Neural crest cell (in vitro differentiated cells): ENCODE measurements around the gene ZNF521. TPM values are rescaled to one million over a fixed set of nuclear protein-coding genes. Genes with fewer than 3 reads are reported as not detected.

Source experiments
- DNase-seq: peaks from one replicate; pipeline ENCODE4 v3.0.0; 2021; ENCODE audit warnings: low read depth, mixed read lengths, low spot score
- H3K27ac Mint-ChIP-seq: one replicate; pipeline ENCODE4 v1.8.0; 2021; ENCODE audit warnings: mild to moderate bottlenecking, mixed read lengths; ENCODE audit not compliant: unreplicated experiment
- H3K27me3 Mint-ChIP-seq: 2 replicates; pipeline ENCODE4 v1.8.0; 2021; ENCODE audit warnings: low read depth, mild to moderate bottlenecking, mixed read lengths
- H3K36me3 Mint-ChIP-seq: 2 replicates; pipeline ENCODE4 v1.8.0; 2021; ENCODE audit warnings: low read depth, mild to moderate bottlenecking, mixed read lengths
- H3K4me1 Mint-ChIP-seq: 2 replicates; pipeline ENCODE4 v1.8.0; 2021; ENCODE audit warnings: mixed read lengths
- H3K4me3 Mint-ChIP-seq: one replicate; pipeline ENCODE4 v1.8.0; 2021; ENCODE audit warnings: mild to moderate bottlenecking, mixed read lengths
- H3K9me3 Mint-ChIP-seq: 2 replicates; pipeline ENCODE4 v1.8.0; 2021; ENCODE audit warnings: mixed read lengths
- total RNA-seq: library from RNA; stranded (reverse); gene quantifications from 2 replicates; pipeline ENCODE4 v1.2.1, GENCODE V29; 2021
- TF ChIP-seq, protein P1 (sequence below): fragments of 200-600 bp; sonication (generic); conservative IDR thresholded peaks from 2 replicates; pipeline ENCODE4 v1.5.0; 2021; ENCODE audit warnings: antibody characterized with exemption, mild to moderate bottlenecking

Gene ZNF521
- total RNA-seq, 1 donor from 2014 or later: 86.1 TPM

DNA sequence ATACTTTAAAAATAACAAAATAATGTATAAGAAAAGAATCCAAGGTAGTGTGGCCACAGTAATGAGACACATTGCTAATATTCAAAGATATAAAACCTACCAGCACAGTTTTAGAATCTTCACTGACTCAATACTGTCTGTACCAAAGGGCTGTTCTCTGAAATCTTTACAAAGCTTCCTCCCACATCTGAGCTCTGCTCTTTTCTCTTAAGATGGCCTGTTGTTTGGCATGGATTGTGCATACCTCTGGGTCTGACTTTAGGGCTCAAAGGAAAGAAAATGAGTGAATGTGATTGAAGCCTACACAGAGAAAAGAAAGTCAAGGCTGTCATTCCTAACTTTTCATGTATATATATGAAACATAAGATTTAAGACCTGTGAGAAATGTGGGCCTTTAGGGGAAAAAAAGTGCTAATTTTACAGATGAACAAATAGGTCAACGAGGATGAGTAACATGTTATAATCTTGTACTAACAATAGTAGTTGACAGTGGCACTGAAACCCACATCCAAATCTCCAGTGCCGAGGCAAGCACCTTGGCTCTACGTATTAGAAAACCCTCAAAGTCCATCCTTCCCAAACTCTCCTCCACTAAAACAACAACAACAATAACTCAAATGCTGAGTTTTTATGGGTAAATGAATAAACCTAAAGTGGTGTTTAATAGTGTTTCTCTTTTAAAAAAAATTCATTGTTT, 114.2 kb downstream of the ZNF521 start:
- Mint-ChIP-seq H3K36me3 (peaks cover 2% of the 10 kb centered on the region), H3K27me3 (no peaks in the 10 kb centered on the region), H3K9me3 (no peaks in the 10 kb centered on the region), H3K4me1 (peaks cover 22% of the 10 kb centered on the region), H3K27ac (no peak overlapping the region), H3K4me3 (no peak overlapping the region)
- TF ChIP-seq, protein P1, sequence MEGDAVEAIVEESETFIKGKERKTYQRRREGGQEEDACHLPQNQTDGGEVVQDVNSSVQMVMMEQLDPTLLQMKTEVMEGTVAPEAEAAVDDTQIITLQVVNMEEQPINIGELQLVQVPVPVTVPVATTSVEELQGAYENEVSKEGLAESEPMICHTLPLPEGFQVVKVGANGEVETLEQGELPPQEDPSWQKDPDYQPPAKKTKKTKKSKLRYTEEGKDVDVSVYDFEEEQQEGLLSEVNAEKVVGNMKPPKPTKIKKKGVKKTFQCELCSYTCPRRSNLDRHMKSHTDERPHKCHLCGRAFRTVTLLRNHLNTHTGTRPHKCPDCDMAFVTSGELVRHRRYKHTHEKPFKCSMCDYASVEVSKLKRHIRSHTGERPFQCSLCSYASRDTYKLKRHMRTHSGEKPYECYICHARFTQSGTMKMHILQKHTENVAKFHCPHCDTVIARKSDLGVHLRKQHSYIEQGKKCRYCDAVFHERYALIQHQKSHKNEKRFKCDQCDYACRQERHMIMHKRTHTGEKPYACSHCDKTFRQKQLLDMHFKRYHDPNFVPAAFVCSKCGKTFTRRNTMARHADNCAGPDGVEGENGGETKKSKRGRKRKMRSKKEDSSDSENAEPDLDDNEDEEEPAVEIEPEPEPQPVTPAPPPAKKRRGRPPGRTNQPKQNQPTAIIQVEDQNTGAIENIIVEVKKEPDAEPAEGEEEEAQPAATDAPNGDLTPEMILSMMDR: no peak
- no peak for DNase-seq

GRCh38 chr18:25236736-25237135, 115.2 kb downstream of the ZNF521 start:
- peaks cover 28% of the 10 kb centered on the region for H3K4me1 Mint-ChIP-seq
- TF ChIP-seq, protein P1: no peak
- H3K27ac Mint-ChIP-seq: no peak overlapping the region
- H3K9me3 Mint-ChIP-seq: no peaks in the 10 kb centered on the region
- no peaks in the 10 kb centered on the region for H3K27me3 Mint-ChIP-seq
- no peak overlapping the region for H3K4me3 Mint-ChIP-seq
- no peak for DNase-seq
- peaks cover 2% of the 10 kb centered on the region for H3K36me3 Mint-ChIP-seq

GRCh38 chr18:25235401-25236042, 116.4 kb downstream of the ZNF521 start:
- peaks cover 32% of the 10 kb centered on the region for H3K4me1 Mint-ChIP-seq
- H3K9me3 Mint-ChIP-seq: no peaks in the 10 kb centered on the region
- H3K4me3 Mint-ChIP-seq: no peak overlapping the region
- TF ChIP-seq, protein P1: no peak
- no peaks in the 10 kb centered on the region for H3K36me3 Mint-ChIP-seq
- no peaks in the 10 kb centered on the region for H3K27me3 Mint-ChIP-seq
- no peak overlapping the region for H3K27ac Mint-ChIP-seq
- no peak for DNase-seq

DNA sequence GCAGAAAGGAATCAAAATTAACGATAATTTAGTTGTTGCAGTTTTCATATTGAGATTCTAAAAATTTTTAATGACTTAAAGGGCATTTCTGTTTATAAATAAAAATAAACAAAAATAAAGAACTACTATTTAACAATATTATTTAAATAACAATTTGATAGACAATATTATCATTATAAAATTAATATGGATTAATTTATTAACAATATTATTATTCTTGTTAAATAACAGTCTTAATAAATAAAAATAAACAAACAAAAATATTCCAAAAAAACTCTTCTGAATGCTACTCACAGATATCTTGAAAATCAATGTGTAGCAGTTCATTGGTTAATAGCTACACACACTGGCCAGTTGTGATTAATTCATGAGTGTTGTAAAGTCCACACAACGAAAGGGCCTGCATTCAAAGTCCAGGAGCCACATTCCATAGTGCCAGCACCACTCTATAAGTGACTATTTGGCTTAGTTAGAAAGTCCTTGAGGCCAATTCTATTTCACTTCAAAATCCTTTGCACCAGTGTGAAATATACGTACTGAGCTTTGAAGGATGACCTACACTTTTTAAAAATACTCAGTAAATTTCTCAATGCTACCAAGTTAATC, 117.1 kb downstream of the ZNF521 start:
- Mint-ChIP-seq H3K27ac (no peak overlapping the region), H3K4me1 (peaks cover 36% of the 10 kb centered on the region), H3K9me3 (no peaks in the 10 kb centered on the region), H3K27me3 (no peaks in the 10 kb centered on the region), H3K36me3 (no peaks in the 10 kb centered on the region), H3K4me3 (no peak overlapping the region)
- no peak for DNase-seq
- TF ChIP-seq, protein P1: no peak

DNA sequence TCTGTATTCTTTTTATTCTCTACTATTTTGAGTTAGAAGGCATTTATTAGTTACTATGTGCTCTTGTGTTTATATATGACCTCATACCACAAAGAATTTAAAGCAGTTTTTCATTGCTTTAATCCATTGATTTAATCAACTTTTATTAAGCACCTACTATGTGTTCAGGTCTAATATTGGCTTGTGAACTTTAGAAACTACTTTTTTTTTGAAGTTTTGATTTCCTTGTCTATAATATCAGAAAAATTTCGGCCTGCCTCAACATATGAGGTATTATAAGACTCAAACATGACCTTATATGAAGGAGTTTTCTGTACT, 117.7 kb downstream of the ZNF521 start:
- H3K36me3 Mint-ChIP-seq: no peaks in the 10 kb centered on the region
- H3K27ac Mint-ChIP-seq: no peak overlapping the region
- TF ChIP-seq, protein P1: no peak
- no peaks in the 10 kb centered on the region for H3K9me3 Mint-ChIP-seq
- H3K4me3 Mint-ChIP-seq: no peak overlapping the region
- DNase-seq: no peak
- peaks cover 38% of the 10 kb centered on the region for H3K4me1 Mint-ChIP-seq
- H3K27me3 Mint-ChIP-seq: no peaks in the 10 kb centered on the region
